TTC549 (cell line): ENCODE data around the gene THBS4.

ENCODE experiments used
- FAIRE-seq: peaks from 2 replicates; lab custom pipeline; 2012; peaks lifted over from hg19 to GRCh38; lab: Jason Lieb, UNC

THBS4 gene

GRCh38 chr5:80122579-80122978 lies 87.4 kb downstream of the THBS4 start:
- FAIRE-seq = no peak

- FAIRE-seq = no peak
These were observed 89.2 kb downstream of the THBS4 start for GRCh38 chr5:80124121-80124918.

GRCh38 chr5:80125022-80125961 lies 90.1 kb downstream of the THBS4 start:
- FAIRE-seq = no peak

GRCh38 chr5:80125962-80126480 lies 90.9 kb downstream of the THBS4 start:
- no peak for FAIRE-seq

DNA sequence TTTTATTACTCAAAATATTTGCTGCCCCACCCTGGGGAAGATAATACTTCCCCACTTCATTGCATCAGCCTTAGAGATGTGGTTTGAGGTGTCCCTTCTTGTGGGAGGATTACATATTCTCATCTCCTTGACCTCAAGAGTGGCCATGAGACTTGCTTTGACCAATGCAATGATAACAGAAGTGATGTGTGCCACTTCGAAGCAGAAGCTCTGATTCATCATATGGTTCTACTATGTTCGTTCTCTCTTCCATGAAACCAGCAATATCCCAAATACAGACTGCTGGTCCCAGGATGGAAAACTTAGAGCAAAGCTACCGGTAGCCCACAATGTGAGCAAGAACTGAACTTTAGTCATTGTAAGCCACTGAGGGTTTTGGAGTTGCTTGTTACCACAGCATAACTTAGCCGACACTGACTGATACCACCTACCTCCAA lies 92.0 kb downstream of the THBS4 start:
- FAIRE-seq = no peak

DNA sequence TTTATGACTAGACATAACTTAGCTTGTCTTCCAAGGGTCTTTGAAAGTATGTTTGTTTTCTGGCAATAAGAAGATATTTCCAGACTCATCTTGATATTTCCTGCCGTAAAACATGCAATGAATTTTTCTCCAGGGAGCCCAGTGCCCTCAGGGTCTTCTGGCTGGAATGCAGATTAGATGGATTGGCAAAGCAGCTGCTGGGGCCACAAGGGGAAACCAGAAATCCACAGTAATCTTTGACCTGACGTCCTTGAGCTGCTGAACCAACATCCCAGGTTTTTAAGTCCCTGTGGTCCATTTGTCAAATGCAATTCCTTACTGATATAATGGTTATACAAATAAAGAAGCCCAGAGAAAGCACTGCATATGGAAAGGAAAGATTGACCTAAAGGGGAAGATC lies 93.0 kb downstream of the THBS4 start:
- no peak for FAIRE-seq

- no peak for FAIRE-seq
These were observed 94.0 kb downstream of the THBS4 start for GRCh38 chr5:80129146-80129545.
